HG03469 (cell line): ENCODE measurements around the gene ADGRD1.

ENCODE experiments used
- ATAC-seq: cut with Tn5 transposase; IDR thresholded peaks from one replicate; pipeline ENCODE4 v1.9.1; 2021; ENCODE audit warnings: mild to moderate bottlenecking, moderate library complexity, moderate number of reproducible peaks; ENCODE audit not compliant: unreplicated experiment

The ADGRD1 gene

GRCh38 chr12:131187602-131188001, 233.9 kb downstream of the ADGRD1 start:
- no peak for ATAC-seq

- ATAC-seq: no peak
Observed at GRCh38 chr12:131188131-131189050, 234.7 kb downstream of the ADGRD1 start.

GRCh38 chr12:131189781-131190180, 236.1 kb downstream of the ADGRD1 start:
- no peak for ATAC-seq

GRCh38 chr12:131190965-131191364, 237.3 kb downstream of the ADGRD1 start:
- ATAC-seq: no peak
